Stimulated activated CD4-positive, alpha-beta T cell treated with anti-CD3 and anti-CD28 coated beads, Interleukin-1b, Interleukin-23, amount 100 ng/mL, for 24 hours (primary cell): ENCODE results near the gene CENPH.
"Not testable (repeated sequence)": the region's sequence is repeated elsewhere in the genome, so short reads cannot be mapped to it uniquely, and the experiment has no call there.

Experiments
- DNase-seq, 4 experiments: peaks; one replicate each; pipeline ENCODE4 v3.0.0-alpha.2; 2020; ENCODE audit warnings: low read depth in 4 of 4, low spot score in 1 of 4

Gene CENPH

GRCh38 chr5:69206528-69207190 is 17.3 kb downstream of the CENPH start:
- no peak for DNase-seq

DNA sequence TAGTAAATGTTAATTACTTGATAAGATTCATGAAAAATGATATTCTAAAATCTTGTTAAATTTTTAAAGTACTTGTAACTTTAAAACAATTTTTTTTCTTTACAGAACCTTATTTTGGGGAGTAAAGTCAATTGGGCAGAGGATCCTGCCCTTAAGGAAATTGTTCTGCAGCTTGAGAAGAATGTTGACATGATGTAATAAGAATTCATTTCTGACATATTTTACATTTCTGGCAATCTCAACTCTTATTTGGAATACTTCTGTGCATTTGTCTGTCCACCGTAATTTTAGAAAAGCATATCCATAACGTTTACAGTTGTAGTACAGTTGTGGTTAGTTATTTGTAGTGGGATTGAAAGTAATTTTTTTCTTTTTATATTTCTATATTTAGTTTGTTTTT is 20.2 kb downstream of the CENPH start:
- no peak for DNase-seq

DNA sequence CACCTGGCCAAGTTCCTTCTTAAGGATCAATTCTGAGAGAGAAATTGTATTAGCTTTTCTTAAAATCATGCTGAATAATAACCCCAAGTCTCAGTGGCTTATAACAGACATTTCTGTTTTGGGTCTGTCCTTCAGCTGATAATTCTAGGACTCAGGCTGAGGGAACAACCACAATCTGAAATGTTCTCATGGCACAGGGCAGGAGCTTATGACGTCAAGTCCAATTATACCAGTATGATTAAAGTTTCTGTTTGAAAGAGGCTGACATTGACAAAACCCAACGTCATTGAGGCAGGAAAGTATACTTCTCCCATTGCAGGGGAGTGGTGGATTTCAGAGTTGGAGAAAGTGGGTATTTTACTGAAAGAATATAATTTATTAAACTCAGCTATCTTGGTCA is 21.8 kb downstream of the CENPH start:
- no peak for DNase-seq

- no peak for DNase-seq
Observed at GRCh38 chr5:69212022-69212421, 22.6 kb downstream of the CENPH start.

GRCh38 chr5:69213513-69214215 is 24.3 kb downstream of the CENPH start:
- no peak for DNase-seq

DNA sequence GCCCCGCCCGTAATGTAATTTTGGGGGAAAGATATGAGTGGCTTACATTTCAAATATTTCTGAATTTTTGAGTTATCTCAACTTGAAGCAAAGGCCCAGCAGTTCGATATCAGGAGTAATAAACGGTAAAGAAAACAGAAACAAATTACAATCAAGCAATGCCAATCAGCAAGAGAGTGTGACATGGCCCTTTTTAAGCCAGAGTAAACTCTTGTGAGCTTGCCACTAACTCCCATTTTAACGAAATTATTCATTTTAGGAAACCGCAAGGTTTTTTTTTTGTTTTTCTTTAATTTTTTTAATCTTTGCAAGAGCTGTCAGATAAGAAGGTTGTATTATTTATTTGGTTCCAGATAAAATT is 27.7 kb downstream of the CENPH start:
- DNase-seq = no peak

DNA sequence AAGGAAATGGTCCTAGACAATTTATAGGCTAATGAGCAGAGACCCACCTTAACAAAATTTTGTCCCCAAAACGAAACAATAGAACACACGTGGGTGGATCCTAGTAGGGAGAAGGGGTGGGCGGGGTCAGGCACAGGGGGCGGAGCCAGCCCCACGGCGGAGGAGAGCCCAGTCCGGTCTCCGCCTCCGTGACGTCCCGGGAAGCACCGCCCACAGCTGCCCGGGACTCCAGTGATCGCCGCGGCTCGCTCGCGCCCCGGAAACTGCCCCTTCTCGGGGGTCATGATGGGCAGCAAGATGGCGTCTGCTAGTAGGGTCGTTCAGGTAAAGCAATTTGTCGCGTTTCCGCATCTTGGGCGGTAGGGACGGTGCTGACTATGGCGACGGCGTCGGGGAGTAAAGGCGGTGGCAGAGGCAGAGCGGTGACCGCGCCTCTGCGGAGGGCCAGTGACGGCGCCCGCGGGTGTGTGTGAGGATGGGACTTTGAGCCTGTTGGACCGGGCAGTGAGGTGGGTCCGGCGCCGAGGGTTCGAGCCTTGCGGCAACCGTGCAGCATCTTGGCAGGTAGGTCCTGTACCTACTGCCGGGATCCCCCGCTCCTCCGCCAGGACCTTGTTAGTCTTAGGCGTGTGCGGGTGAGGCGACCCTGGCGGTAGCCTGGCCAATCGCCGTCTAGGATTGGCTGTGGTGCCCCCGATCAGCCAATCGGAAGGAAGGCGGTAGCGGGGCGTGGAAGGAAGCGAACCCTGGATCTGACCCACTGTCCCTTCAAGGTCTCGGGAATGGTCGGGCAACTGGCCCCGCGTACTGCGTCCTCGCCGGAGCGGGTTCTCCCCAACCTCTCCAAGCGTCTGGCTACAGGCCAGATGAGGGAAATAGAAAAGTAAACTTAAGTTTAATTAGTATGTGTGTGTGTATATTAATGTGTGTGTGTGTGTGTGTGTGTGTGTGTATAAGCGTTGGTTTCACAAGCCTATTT is 28.5 kb downstream of the CENPH start:
- DNase-seq = peak; percentile 89 to 97 (median 89)

GRCh38 chr5:69219939-69220338 is 30.6 kb downstream of the CENPH start:
- no peak for DNase-seq

DNA sequence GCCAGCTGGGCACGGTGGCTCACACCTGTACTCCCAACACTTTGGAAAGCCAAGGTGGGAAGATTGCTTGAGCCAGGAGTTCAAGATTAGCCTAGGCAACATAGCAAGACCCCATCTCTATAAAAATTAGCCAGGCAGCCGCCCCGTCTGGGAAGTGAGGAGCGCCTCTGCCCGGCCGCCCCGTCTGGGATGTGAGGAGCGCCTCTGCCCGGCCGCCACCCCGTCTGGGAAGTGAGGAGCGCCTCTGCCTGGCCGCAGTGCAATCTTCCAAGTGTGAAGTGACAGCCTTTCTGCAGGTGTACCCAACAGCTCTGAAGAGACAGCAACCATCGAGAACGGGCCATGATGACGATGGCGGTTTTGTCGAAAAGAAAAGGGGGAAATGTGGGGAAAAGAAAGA is 31.0 kb downstream of the CENPH start:
- DNase-seq = not testable (repeated sequence)

- not testable (repeated sequence) for DNase-seq
Observed at GRCh38 chr5:69220833-69221232, 31.4 kb downstream of the CENPH start.

DNA sequence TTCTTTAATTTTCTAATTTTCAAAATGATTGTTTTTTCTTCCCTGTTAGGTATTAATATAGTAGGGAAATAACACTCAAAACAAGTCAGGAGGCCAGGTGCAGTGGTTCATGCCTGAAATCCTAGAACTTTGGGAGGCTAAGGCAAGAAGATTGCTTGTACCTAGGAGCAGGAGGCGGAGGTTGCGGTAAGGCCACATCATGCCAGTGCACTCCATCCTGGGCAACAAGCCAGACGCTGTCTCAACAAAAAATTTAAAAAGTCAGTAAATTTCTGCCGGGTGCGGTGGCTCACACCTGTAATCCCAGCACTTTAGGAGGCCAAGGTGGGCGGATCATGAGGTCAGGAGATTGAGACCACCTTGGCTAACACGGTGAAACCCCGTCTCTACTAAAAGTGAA is 35.1 kb downstream of the CENPH start:
- DNase-seq = no peak

DNA sequence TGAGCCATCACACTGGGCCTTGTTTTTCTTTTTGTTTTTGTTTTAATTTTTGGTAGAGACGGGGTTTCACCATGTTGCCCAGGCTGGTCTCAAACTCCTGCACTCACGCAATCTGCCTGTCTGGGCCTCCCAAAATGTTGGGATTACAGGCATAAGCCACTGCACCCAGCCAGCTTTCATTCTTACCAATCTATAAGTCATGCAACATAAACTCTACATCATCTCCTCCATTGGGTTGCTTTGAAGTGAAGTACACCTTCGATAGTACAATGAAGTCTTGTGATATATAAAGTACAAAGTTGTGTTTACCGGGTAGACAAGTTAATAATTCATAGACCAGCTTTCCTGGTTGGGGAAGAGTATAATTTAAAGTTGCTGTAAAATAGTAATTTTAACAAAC is 36.5 kb downstream of the CENPH start:
- DNase-seq = no peak

DNA sequence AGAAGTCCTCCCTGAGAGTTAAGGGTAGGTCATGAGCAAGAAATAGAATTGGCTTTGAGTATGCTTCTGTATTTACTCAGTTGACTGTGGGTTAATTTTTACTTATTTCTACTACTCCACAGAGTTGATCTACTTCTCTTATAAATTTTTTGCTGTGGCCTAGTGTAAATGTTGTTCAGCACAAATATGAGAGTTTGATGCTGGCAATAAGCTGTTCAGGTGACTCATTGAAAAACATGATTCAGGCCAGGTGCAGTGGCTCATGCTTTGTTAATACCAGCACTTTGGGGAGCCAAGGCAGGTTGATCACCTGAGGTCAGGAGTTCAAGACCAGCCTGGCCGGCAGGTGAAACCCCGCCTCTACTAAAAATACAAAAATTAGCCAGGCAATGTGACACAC is 40.8 kb downstream of the CENPH start:
- DNase-seq = no peak

DNA sequence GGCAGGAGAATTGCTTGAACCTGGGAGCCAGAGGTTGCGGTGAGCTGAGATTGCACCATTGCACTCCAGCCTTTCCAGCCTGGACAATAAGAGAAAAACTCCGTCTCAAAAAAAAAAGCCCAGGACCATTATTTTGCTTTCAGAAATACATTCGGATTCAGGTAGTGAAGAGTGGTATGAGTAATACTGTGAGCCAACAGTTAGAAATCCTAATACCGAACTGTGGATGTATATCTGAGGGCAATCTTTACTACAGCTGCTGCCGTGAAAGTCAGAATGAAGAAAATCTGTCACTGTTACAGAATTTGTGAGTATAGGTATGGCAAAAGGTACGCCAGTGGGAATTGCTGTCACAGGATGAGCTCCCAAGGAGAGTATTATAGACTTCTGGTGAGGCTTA is 41.9 kb downstream of the CENPH start:
- DNase-seq = no peak

GRCh38 chr5:69231851-69232250 is 42.5 kb downstream of the CENPH start:
- DNase-seq = no peak

DNA sequence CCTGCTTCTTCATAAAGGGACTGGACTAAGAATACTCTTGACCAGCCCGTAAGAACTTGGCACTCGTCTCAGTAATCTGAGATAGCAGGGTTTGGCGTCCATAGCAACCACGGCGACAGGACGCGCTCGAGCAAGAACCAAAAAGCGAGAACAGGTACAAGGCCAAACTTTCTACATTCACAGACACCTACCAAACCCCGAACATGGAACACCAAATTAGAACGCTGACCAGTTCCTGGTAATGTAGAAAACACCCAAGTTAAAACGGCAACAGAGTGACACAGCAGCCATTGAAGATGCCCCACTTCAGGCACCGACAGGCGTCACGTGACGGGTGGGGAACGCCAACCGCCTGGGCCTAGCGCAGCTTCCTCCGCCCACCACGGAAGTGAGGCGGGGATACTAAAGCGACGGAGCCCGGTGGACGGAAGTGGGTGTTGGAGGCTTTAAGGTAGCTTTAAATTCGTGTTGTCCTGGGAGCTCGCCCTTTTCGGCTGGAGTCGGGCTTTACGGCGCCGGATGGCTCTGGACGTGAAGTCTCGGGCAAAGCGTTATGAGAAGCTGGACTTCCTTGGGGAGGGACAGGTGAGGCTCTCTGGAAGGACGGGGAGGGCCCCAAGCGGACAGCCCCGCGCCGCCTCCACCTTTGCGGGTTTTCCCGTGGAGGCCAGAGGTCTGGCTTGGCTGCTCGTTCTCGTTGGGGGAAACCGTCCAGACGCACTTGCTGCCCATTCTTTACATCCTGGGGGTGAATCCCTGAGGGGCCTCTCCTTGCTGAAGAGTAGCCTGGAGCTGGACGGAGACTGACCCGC is 45.3 kb downstream of the CENPH start, which contains the start of gene CDK7:
Gene CDK7, plus strand, starts transcription at position 430 of the 812 bp plus-strand sequence. Its CDS starts 90 bp downstream, at position 520.
- peak; percentile 81 to 88 (median 86) for DNase-seq

DNA sequence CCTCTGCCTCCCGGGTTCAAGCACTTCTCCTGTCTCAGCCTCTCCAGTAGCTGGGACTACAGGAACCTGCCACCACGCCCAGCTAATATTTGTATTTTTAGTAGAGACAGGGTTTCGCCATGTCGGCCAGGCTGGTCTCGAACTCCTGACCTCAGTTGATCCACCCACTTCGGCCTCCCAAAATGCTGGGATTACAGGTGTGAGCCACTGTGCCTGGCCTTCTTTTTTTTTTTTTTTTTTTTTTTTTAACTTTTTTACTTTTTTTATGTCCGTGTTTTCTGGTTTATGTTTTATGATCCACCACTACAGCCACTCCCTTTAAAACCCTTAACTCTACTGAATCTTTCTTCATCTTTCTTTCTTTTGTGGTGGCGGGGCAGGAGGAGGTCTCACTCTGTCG is 47.4 kb downstream of the CENPH start:
- DNase-seq = not testable (repeated sequence)

- no peak for DNase-seq
Observed at GRCh38 chr5:69237877-69238276, 48.5 kb downstream of the CENPH start.

GRCh38 chr5:69238760-69239251 is 49.4 kb downstream of the CENPH start:
- no peak for DNase-seq

GRCh38 chr5:69242215-69242927 is 53.0 kb downstream of the CENPH start:
- no peak for DNase-seq
